VCaP (cell line): ENCODE data around the gene XYLT1.

Experiments used
- H3K27ac ChIP-seq: fragments of 450-650 bp; 2 replicates; pipeline ENCODE4 v1.5.1; 2017
- TF ChIP-seq, protein P1 (sequence below): fragments of 450-650 bp; conservative IDR thresholded peaks from 2 replicates; pipeline ENCODE4 v1.5.1; 2017; ENCODE audit warnings: mild to moderate bottlenecking, moderate library complexity

The XYLT1 gene

DNA sequence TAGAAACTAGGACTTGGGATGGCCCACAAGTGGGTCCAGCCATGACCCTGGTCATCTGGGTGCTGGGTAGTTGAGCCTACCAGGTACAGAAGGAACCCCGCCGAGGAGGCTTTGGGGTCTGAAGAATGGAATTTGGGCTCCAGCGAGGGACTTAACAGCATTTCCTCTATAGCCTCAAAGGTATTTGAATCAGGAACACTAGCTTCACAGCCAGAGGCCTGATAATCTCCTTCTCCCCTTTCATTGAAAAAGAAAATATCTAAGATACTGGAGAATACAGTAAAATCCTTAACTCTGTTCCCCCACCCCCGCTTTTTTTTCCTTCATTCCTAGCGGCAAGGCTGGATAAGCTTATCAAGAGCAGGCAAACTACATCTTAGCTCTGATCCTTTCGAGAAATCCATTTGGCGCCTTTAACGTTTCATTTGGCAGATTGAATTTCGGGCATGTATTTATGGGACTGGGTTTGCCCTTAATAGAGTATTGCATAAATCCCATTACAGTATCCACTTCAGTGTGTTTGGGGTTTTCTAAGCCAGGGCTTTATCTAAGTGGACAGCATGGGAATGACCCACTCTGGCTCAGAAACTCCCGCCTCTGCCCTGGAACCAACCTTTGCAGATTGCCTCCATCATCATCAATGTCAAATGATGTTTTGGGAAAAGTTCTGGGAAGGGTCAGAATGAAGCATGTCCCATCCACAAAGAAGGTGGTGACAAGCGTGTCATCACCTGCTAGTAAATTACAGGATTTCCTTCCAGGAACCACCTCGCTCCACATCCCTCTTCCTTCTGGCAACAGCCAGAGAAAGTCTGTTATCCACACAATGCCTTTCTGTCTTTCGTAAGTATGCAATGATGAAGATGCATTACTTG is 36.9 kb downstream of the XYLT1 start:
- TF ChIP-seq, protein P1, sequence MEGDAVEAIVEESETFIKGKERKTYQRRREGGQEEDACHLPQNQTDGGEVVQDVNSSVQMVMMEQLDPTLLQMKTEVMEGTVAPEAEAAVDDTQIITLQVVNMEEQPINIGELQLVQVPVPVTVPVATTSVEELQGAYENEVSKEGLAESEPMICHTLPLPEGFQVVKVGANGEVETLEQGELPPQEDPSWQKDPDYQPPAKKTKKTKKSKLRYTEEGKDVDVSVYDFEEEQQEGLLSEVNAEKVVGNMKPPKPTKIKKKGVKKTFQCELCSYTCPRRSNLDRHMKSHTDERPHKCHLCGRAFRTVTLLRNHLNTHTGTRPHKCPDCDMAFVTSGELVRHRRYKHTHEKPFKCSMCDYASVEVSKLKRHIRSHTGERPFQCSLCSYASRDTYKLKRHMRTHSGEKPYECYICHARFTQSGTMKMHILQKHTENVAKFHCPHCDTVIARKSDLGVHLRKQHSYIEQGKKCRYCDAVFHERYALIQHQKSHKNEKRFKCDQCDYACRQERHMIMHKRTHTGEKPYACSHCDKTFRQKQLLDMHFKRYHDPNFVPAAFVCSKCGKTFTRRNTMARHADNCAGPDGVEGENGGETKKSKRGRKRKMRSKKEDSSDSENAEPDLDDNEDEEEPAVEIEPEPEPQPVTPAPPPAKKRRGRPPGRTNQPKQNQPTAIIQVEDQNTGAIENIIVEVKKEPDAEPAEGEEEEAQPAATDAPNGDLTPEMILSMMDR: no peak
- no peak overlapping the region for H3K27ac ChIP-seq

DNA sequence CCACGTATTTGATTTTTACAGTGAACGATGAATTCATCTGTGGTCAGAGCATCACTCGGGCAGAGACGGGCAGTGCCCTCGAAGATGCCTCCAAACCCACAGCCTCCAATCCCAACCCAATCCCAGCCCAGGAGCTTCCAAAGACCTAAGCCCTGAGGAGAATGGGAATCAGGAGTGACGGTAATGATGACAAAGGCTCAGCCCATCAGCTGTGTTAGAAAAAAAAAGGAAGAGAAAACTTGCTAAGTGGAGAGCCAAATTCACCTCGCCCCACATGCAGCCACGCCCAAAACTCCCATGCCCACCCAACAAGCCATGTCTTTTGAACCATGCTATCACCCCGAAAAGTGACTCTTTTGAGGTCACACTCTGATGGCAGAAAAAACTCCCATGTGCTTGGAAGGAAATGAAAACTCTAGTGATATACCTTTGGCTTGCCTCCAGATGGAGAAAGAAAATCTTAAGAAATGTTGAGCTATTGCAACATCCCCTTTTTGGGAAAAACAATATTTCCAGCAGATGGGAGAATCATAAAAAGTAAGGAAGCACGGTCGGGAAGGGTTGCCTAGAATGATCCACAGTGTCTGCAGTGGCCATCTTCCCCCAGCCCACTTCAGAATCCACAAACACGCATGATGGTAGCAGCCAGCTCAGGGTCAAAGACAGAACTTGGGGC is 37.7 kb downstream of the XYLT1 start:
- no peak overlapping the region for H3K27ac ChIP-seq
- TF ChIP-seq, protein P1: no peak

DNA sequence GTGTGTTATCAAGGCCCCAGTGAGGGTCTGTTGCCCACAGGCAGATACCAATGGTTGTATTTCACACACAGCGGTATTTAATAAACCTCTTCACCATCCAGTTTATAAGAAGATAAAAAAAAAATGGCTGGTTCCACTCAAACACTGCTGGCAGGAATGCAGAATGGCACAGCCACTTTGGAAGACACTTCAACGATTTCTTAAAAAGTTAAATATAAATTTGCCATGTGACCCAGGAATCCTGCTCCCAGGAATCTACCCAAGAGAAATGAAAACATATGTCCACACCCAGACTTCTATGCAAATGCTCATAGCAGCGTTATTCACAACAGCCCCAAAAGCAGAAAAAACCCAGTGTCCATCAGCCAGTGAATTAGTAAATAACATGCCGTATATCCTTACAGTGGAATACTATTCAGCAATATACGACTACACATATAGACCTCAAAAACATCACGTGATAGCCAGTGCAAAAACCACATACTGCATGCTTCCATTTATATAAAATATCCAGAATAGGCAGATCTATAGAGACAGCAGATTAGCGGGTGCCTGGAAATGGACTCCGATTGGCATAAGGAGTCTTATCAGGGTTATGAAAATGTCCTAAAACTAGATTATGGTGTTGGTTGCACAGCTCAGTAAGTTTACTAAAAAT is 38.7 kb downstream of the XYLT1 start:
- TF ChIP-seq, protein P1: no peak
- no peak overlapping the region for H3K27ac ChIP-seq

DNA sequence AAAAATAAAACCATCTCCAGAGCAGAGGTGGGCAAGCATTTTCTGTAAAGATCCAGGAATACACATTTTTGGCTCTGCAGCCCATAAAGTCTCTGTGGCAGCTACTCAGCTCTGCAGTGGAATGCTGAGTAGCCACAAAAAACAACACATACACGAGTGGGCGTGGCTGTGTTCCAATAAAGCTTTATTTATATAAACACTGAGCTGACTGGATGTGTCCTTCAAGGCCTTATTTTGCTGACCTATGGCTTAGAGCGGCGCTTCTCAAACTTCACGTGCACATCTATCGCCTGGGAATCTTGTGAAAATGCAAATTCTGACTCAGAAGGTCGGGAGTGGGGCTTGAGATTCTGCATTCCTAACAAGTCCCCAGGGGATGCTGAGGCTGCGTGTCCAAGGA is 39.7 kb downstream of the XYLT1 start:
- H3K27ac ChIP-seq: no peak overlapping the region
- TF ChIP-seq, protein P1: no peak

DNA sequence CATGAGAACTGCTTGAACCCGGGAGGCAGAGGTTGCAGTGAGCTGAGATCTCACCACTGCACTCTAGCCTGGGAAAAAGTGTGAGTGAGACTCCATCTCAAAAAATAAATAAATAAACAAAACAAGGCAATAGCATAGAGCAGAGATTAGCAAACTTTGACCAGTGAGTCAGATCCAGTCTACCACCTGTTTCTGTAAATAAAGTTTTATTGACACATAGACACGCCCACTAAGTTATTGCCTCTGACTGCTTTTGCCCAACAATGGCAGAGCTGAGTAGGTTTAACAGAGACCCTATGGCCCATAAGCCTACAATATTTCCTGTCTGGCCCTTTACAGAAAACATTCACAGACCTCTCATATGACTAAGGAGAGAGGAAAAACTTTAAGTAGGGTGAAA is 44.3 kb downstream of the XYLT1 start:
- TF ChIP-seq, protein P1: no peak
- H3K27ac ChIP-seq: no peak overlapping the region

DNA sequence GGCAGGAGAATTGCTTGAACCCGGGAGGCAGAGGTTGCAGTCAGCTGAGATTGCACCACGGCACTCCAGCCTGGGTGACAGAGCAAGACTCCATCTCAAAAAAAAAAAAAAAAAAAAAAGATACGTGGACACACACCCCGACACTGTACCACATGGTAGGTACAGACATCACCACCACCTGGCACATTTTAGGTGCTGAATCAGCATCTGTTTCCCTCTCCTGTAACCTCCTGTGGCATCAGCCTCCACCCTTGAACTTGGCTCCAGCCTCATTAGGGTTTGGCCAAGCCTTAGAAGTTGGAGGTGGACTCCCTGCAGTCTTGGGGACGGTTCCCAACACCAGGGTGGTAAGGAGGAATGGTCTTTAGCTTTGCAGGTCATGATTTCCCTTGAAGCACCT is 46.0 kb downstream of the XYLT1 start:
- TF ChIP-seq, protein P1: no peak
- no peak overlapping the region for H3K27ac ChIP-seq

DNA sequence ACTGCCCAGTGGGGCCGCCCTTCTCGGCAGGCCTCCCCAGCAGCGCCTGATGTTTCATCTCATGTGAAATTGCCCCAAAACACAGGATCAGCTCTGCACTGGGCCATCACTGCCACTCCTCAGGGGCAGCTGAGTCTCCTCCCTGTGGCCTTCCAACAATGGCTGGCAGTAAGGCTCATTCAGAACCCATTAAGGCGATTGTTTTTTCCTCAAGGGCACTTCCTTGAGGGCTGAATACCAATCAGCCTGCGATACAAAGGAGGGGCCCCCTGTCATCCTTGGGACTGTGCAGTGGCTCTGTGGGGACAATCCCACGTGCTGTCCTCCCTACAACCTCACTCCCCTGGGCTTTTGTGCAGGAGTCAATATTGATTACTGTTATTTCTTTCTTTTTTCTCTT is 47.5 kb downstream of the XYLT1 start:
- no peak overlapping the region for H3K27ac ChIP-seq

More for the DNA sequence above, 47.5 kb downstream of the XYLT1 start:
- TF ChIP-seq, protein P1: no peak
